OCI-LY1 (cell line): ENCODE measurements around the gene MTG2.

Experiments
- H2AFZ ChIP-seq: fragments of 200-600 bp; sonication (generic), shearing (Covaris generic); 2 replicates; pipeline ENCODE4 v1.6.0; 2014; ENCODE audit warnings: antibody characterized with exemption, mild to moderate bottlenecking, low read length
- H3F3A ChIP-seq: fragments of 200-600 bp; sonication (generic), shearing (Covaris generic); 2 replicates; pipeline ENCODE4 v1.6.0; 2014; ENCODE audit warnings: mild to moderate bottlenecking, antibody characterized with exemption, low read length, moderate library complexity; ENCODE audit not compliant: insufficient read depth
- H3K27ac ChIP-seq: fragments of 200-600 bp; sonication (generic); 2 replicates; pipeline ENCODE4 v1.5.1; 2014; ENCODE audit warnings: low read length, mixed run types, mild to moderate bottlenecking, low read depth; ENCODE audit not compliant: poor library complexity, severe bottlenecking
- H3K27me3 ChIP-seq: fragments of 200-600 bp; sonication (generic); 2 replicates; pipeline ENCODE4 v1.6.0; 2014; ENCODE audit warnings: antibody characterized with exemption, mild to moderate bottlenecking, low read length, moderate library complexity; ENCODE audit not compliant: insufficient read depth
- H3K36me3 ChIP-seq: fragments of 200-600 bp; sonication (generic); 2 replicates; pipeline ENCODE4 v1.6.1; 2014; ENCODE audit warnings: mild to moderate bottlenecking, antibody characterized with exemption, low read length, moderate library complexity, mixed read lengths; ENCODE audit not compliant: insufficient read depth
- H3K4me1 ChIP-seq: fragments of 200-600 bp; sonication (generic); 2 replicates; pipeline ENCODE4 v1.5.1; 2014; ENCODE audit warnings: mild to moderate bottlenecking, low read length, moderate library complexity; ENCODE audit not compliant: insufficient read depth, severe bottlenecking
- H3K4me2 ChIP-seq: fragments of 200-600 bp; sonication (generic), shearing (Covaris generic); 2 replicates; pipeline ENCODE4 v1.6.1; 2014; ENCODE audit warnings: low read length
- H3K4me3 ChIP-seq: fragments of 200-600 bp; sonication (generic); 2 replicates; pipeline ENCODE4 v1.5.1; 2014; ENCODE audit warnings: low read length, low read depth, mild to moderate bottlenecking, mixed read lengths; ENCODE audit not compliant: poor library complexity, severe bottlenecking
- H3K79me2 ChIP-seq: fragments of 200-600 bp; shearing (Covaris generic); 2 replicates; pipeline ENCODE4 v1.6.1; 2016; ENCODE audit warnings: mixed run types, low read length, mixed read lengths; ENCODE audit not compliant: insufficient read depth
- H3K9ac ChIP-seq: fragments of 200-600 bp; sonication (generic), shearing (Covaris generic); 2 replicates; pipeline ENCODE4 v1.6.1; 2014; ENCODE audit warnings: mild to moderate bottlenecking, low read length, mixed read lengths
- H3K9me2 ChIP-seq: fragments of 200-600 bp; sonication (generic), shearing (Covaris generic); 2 replicates; pipeline ENCODE4 v1.6.1; 2014; ENCODE audit warnings: low read depth, mild to moderate bottlenecking, low read length, mixed read lengths
- H3K9me3 ChIP-seq: fragments of 200-600 bp; shearing (Covaris generic); 2 replicates; pipeline ENCODE4 v1.6.1; 2014; ENCODE audit warnings: low read length, mixed read lengths
- H4K20me1 ChIP-seq: fragments of 200-600 bp; sonication (generic), shearing (Covaris generic); 2 replicates; pipeline ENCODE4 v1.6.0; 2016; ENCODE audit warnings: mild to moderate bottlenecking, low read length; ENCODE audit not compliant: insufficient read depth
- CTCF ChIP-seq: fragments of 200-600 bp; sonication (generic), shearing (Covaris generic); IDR thresholded peaks from 2 replicates; pipeline ENCODE4 v1.5.1; 2017; ENCODE audit warnings: mild to moderate bottlenecking, antibody characterized with exemption, low read length, moderate library complexity, mixed read lengths
- EZH2 ChIP-seq: fragments of 200-600 bp; sonication (generic), shearing (Covaris generic); IDR thresholded peaks from 2 replicates; pipeline ENCODE4 v1.8.0; 2017; ENCODE audit warnings: borderline replicate concordance, mixed run types, mild to moderate bottlenecking, antibody characterized with exemption, low read length, moderate library complexity, mixed read lengths

Gene MTG2

DNA sequence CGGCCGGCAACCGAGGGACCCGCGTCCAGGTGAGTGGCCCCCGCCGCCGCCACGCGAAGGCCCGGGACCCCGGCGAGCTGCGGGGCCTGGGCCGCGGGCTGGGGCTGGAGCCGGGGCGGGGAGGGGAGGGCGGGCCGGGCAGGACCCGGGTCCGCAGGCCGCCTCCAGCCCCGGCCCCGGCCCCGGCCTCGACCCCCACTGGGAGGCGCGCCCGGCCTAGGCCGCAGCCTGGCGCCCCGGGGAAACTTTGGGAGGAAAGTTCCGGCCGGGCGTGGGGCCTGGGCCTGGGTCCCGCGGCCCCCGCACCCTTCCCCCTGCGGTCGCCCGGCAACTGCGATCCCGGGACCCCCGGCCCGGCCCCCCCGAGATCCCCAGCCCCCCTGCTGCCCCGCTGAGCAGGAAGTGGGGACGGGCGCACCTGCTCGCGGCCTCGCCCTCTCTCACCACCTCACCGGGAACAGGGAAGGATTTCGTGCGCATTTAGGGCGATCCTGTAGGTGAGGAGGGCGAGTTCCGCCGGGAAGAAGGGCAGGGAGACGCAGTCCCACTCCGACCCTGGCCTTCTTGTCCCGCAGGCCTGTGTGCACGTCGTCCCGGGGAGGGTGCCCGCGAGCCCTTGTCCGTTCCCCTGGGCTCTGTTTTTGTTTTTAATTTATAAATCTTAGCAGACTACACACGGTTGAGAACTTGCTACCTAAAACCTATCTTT is 55.9 kb downstream of the MTG2 start:
- Histone ChIP-seq H4K20me1 (no peaks in the 10 kb centered on the region), H3K27ac (peak overlapping the region; percentile 8), H3K9me3 (no peaks in the 10 kb centered on the region), H3K4me2 (peak overlapping the region; percentile 81), H3K4me1 (peaks cover 20% of the 10 kb centered on the region), H3F3A (no peaks in the 10 kb centered on the region), H2AFZ (no peak overlapping the region), H3K4me3 (peak overlapping the region; percentile 68), H3K9ac (peak overlapping the region; percentile 72), H3K27me3 (no peaks in the 10 kb centered on the region; the same call in 1 of the 2 replicates), H3K9me2 (no peaks in the 10 kb centered on the region), H3K79me2 (0 out of 2 replicates have a peak, but pooled peaks cover 3% of the 10 kb centered on the region), H3K36me3 (peaks cover 11% of the 10 kb centered on the region; the same call in 1 of the 2 replicates)
- TF ChIP-seq EZH2 (no peak), CTCF (no peak)

DNA sequence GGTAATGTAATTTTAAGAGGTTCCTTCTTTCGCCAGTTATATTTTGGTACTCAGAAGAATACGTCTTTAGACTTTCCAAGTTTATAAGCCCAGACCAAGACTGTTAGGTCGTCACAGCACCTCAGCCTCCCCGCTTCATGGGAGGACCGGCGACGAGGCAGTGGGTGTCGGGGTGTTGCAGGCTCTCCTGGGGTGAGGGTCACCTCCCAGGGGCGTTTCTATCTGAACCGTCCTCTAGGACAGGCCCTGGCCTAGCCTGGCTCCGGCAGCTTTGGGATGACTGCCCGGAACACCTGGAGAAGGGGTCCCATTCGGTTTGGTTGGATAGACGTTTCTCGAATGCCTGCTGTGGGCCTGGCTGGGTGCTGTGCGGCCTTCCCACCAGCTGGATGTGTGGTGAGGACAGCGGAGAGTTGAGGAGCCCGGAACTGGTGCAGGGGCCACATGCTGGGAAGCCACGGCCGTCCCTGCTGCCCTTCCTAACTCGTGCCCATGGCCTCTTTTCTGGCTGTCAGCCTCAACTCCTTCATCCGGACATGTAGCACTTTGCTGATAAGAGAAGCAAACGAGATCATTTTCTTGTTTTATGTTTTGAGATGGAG is 56.6 kb downstream of the MTG2 start:
- H3K27ac ChIP-seq, result peak overlapping the region; percentile 8
- H3K9me3 ChIP-seq, result no peaks in the 10 kb centered on the region
- peaks cover 20% of the 10 kb centered on the region for H3K4me1 ChIP-seq
- no peaks in the 10 kb centered on the region for H3K27me3 ChIP-seq
- H3K9me2 ChIP-seq, result no peaks in the 10 kb centered on the region
- H2AFZ ChIP-seq, result no peak overlapping the region
- H3K9ac ChIP-seq, result peak overlapping the region; percentile 72
- no peaks in the 10 kb centered on the region for H4K20me1 ChIP-seq
- TF ChIP-seq EZH2 (no peak), CTCF (no peak)
- H3K4me3 ChIP-seq, result peak overlapping the region; percentile 68
- peaks cover 12% of the 10 kb centered on the region; the same call in 1 of the 2 replicates for H3K36me3 ChIP-seq
- H3F3A ChIP-seq, result no peaks in the 10 kb centered on the region
- peak overlapping the region; percentile 81 for H3K4me2 ChIP-seq
- 0 out of 2 replicates have a peak, but pooled peaks cover 3% of the 10 kb centered on the region for H3K79me2 ChIP-seq

DNA sequence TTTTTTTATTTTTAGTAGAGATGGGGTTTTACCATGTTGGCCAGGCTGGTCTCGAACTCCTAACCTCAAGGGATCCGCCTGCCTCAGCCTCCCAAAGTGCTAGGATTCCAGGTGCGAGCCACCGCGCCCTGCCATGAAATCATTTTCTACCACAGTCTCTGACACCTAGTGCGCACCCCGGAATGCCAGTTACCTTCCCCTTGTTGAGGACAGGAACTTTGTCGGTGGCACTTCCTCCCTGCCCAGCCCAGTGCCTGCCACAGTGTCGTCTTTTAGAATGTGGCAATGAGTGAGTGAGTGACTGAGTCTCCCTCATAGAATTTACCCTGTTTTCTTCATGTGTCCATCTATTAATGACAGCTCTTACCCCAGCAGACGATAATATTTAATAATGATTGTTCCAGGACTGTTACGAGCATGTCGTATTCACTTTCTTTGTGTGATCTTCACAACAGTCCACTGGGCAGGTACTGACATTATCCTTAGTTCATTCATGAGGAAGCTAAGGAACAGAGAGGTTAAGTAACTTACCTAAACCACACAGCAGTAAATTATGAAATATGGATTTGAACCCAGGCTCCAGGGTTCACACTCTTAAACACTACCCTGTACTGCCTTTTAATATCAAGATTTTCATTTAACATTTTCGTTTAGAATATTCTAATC is 57.3 kb downstream of the MTG2 start:
- Histone ChIP-seq H4K20me1 (no peaks in the 10 kb centered on the region), H3K36me3 (peaks cover 15% of the 10 kb centered on the region; the same call in 1 of the 2 replicates)
- TF ChIP-seq CTCF, result no peak
- no peak for TF ChIP-seq EZH2

More for the DNA sequence above, 57.3 kb downstream of the MTG2 start:
- no peak overlapping the region for H2AFZ ChIP-seq
- peaks cover 20% of the 10 kb centered on the region for H3K4me1 ChIP-seq
- 0 out of 2 replicates have a peak, but pooled peaks cover 3% of the 10 kb centered on the region for H3K79me2 ChIP-seq
- no peaks in the 10 kb centered on the region for H3K9me3 ChIP-seq
- no peaks in the 10 kb centered on the region for H3F3A ChIP-seq
- no peak overlapping the region for H3K9ac ChIP-seq
- H3K4me2 ChIP-seq, result no peak overlapping the region
- no peak overlapping the region for H3K27ac ChIP-seq
- H3K27me3 ChIP-seq, result no peaks in the 10 kb centered on the region
- H3K4me3 ChIP-seq, result peak overlapping the region; percentile 68
- no peaks in the 10 kb centered on the region for H3K9me2 ChIP-seq
